T-cell (primary cell): ENCODE data around the gene SLC8A3. TPM values are rescaled to one million over a fixed set of nuclear protein-coding genes. Genes with fewer than 3 reads are reported as not detected.
"Not testable (repeated sequence)": the region's sequence is repeated elsewhere in the genome, so short reads cannot be mapped to it uniquely, and the experiment has no call there.

ENCODE experiments used
- ATAC-seq, 4 experiments: fragments of 200-7000 bp in 3 of 4; fragments of 150-1000 bp in 1 of 4; cut with Tn5 transposase; replicated peaks in 1 of 4; 1 replicate in 3 of 4; 2 replicates in 1 of 4; pipeline ENCODE4 v1.10.0; 2021; ENCODE audit warnings: moderate library complexity in 3 of 4, mild to moderate bottlenecking in 2 of 4, moderate number of reproducible peaks in 1 of 4
- CTCF ChIA-PET, 2 donors: fragments of 300-600 bp; sonication (Branson Sonifier 250); formaldehyde crosslinking; loops; one replicate each; lab custom pipeline; 2022; ENCODE audit warnings: antibody characterized with exemption in 2 of 2; lab: Charles Lee
- POLR2A ChIA-PET, 2 donors: fragments of 300-600 bp; sonication (Branson Sonifier 250); formaldehyde crosslinking; loops; one replicate each; lab custom pipeline; 2022; ENCODE audit warnings: antibody characterized with exemption in 2 of 2; lab: Charles Lee
- DNase-seq, 35 experiments: peaks; one replicate each; pipeline versions ENCODE4 v3.0.0 to v3.0.0-alpha.2; 2013 to 2023
- H3K27ac ChIP-seq: one replicate; pipeline ENCODE4 v1.5.1; 2013; ENCODE audit warnings: low read length
- H3K27me3 ChIP-seq, 2 experiments: replicated peaks in 1 of 2; 1 replicate in 1 of 2; 2 replicates in 1 of 2; pipeline versions ENCODE4 v1.6.1 to v1.7.0; 2013; ENCODE audit warnings: low read length in 1 of 2, mixed read lengths in 1 of 2; ENCODE audit not compliant: control insufficient read depth in 2 of 2, insufficient read depth in 2 of 2; ENCODE audit errors: extremely low read depth in 1 of 2
- H3K36me3 ChIP-seq, 2 donors: 1 replicate in 1 of 2; 2 replicates in 1 of 2; pipeline versions ENCODE4 v1.6.1 to v1.7.0; 2013; ENCODE audit warnings: low read length in 1 of 2; ENCODE audit not compliant: control insufficient read depth in 2 of 2, insufficient read depth in 1 of 2; ENCODE audit errors: extremely low read depth in 1 of 2
- H3K4me1 ChIP-seq, 2 experiments: 1 replicate in 1 of 2; 2 replicates in 1 of 2; pipeline versions ENCODE4 v1.6.1 to v1.7.0; 2013; ENCODE audit warnings: low read length in 2 of 2, mixed read lengths in 1 of 2; ENCODE audit not compliant: insufficient read depth in 2 of 2, control insufficient read depth in 1 of 2; ENCODE audit errors: extremely low read depth in 1 of 2
- H3K4me3 ChIP-seq, 2 donors: 1 replicate in 1 of 2; 2 replicates in 1 of 2; pipeline versions ENCODE4 v1.5.1 to v1.7.0; 2013; ENCODE audit warnings: mild to moderate bottlenecking in 2 of 2, low read length in 1 of 2, moderate library complexity in 1 of 2; ENCODE audit not compliant: control insufficient read depth in 1 of 2; ENCODE audit errors: extremely low read depth in 1 of 2
- H3K9me3 ChIP-seq: 2 replicates; pipeline ENCODE4 v1.7.0; 2013
- H3K27ac Mint-ChIP-seq, 2 donors: one replicate each; pipeline ENCODE4 v1.8.0; 2020 to 2021; ENCODE audit warnings: mild to moderate bottlenecking in 2 of 2, mixed read lengths in 2 of 2
- H3K27me3 Mint-ChIP-seq, 2 donors: one replicate each; pipeline ENCODE4 v1.8.0; 2021 to 2022; ENCODE audit warnings: mixed read lengths in 2 of 2
- H3K36me3 Mint-ChIP-seq: one replicate; pipeline ENCODE4 v1.8.0; 2021; ENCODE audit warnings: mixed read lengths
- H3K4me1 Mint-ChIP-seq, 3 donors: one replicate each; pipeline ENCODE4 v1.8.0; 2020 to 2022; ENCODE audit warnings: mixed read lengths in 3 of 3, mild to moderate bottlenecking in 1 of 3
- H3K4me3 Mint-ChIP-seq, 3 donors: one replicate each; pipeline ENCODE4 v1.8.0; 2020 to 2022; ENCODE audit warnings: mild to moderate bottlenecking in 3 of 3, mixed read lengths in 3 of 3, moderate library complexity in 3 of 3
- H3K9me3 Mint-ChIP-seq, 3 donors: one replicate each; pipeline ENCODE4 v1.8.0; 2020 to 2022; ENCODE audit warnings: mixed read lengths in 3 of 3
- WGBS: methylation state at CpG from one replicate; pipeline ENCODE4 v1.1.5; 2013; ENCODE audit warnings: missing lambda C conversion rate; ENCODE audit not compliant: insufficient coverage; 5-methylcytosine and 5-hydroxymethylcytosine counted together
- total RNA-seq, 35 experiments: library from RNA in 6 of 35; stranded (reverse) in 6 of 35; fragments of 120-200 nt in 1 of 35; gene quantifications; one replicate each; pipeline versions ENCODE4 v1.2.1 to v1.2.4 and lab custom pipeline; 2013 to 2026

Gene SLC8A3
- total RNA-seq = under 1 TPM in 3 of 5 donors, not detected in 2; 0.06 to 0.21 (median 0.10) TPM
- not detected for total RNA-seq (2013)
- 0 to 1.4 (median 0.20) reads per million in 29 experiments for total RNA-seq (lab: John Stamatoyannopoulos, UW)

- no peaks in the 10 kb centered on the region for H3K36me3 ChIP-seq
- H3K4me3 ChIP-seq = peak within 1 kb of the TSS; percentile 28 to 59
- peak within 1 kb of the TSS in 1 of 2 donors; percentile 3 for H3K27ac Mint-ChIP-seq
- H3K27me3 ChIP-seq = peaks cover 2 to 46% of the 10 kb centered on the region in 2 experiments
- H3K9me3 Mint-ChIP-seq = no peaks in the 10 kb centered on the region
- no peak for ATAC-seq
- peak within 1 kb of the TSS; percentile 69 to 82 (median 70) for H3K4me3 Mint-ChIP-seq
- CTCF ChIA-PET = no interaction called here
- H3K27ac ChIP-seq = no peak within 1 kb of the TSS
- POLR2A ChIA-PET = no interaction called here
- 2% methylated on average over 76 of the region's 83 CpGs for WGBS
- no peaks in the 10 kb centered on the region for H3K36me3 Mint-ChIP-seq
- H3K9me3 ChIP-seq = no peaks in the 10 kb centered on the region
- peaks cover 60 to 69% of the 10 kb centered on the region in 2 donors for H3K27me3 Mint-ChIP-seq
- peaks cover 0 to 29% of the 10 kb centered on the region in 2 experiments for H3K4me1 ChIP-seq
- peaks cover 26 to 27% (median 27%) of the 10 kb centered on the region in 3 donors for H3K4me1 Mint-ChIP-seq
- peak in 2 of 35 experiments; percentile 3 to 6 for DNase-seq
Measured at GRCh38 chr14:70188659-70189455, at the start of gene SLC8A3. TSS of gene SLC8A3 (minus strand) at chr14:70188951. CDS start at chr14:70168422, 20,529 bp downstream.

GRCh38 chr14:70237710-70238109 lies 49.0 kb upstream of the SLC8A3 start:
- H3K27ac Mint-ChIP-seq = no peak overlapping the region
- no peaks in the 10 kb centered on the region for H3K4me1 Mint-ChIP-seq
- no peak overlapping the region for H3K4me3 Mint-ChIP-seq
- DNase-seq (no peak), ATAC-seq (no peak)
- POLR2A ChIA-PET = interaction anchor here in 1 of 2 donors (0.5 kb wide), 1 partner anchor 92 kb away, joined by 3 read pairs; no protein-coding TSS in a partner anchor
- Histone ChIP-seq H3K4me1 (no peaks in the 10 kb centered on the region), H3K4me3 (no peak overlapping the region), H3K36me3 (no peaks in the 10 kb centered on the region), H3K27ac (no peak overlapping the region), H3K27me3 (peaks cover 0 to 7% of the 10 kb centered on the region in 2 experiments), H3K9me3 (no peaks in the 10 kb centered on the region)
- WGBS = 33% methylated on average over 1 of the region's 3 CpGs
- no peaks in the 10 kb centered on the region for H3K36me3 Mint-ChIP-seq
- peaks cover 0 to 8% (median 5%) of the 10 kb centered on the region in 3 donors for H3K9me3 Mint-ChIP-seq
- peaks cover 25 to 40% of the 10 kb centered on the region in 2 donors for H3K27me3 Mint-ChIP-seq
- CTCF ChIA-PET = no interaction called here

GRCh38 chr14:70234066-70234950 lies 45.6 kb upstream of the SLC8A3 start:
- Histone ChIP-seq H3K27ac (no peak overlapping the region), H3K9me3 (no peaks in the 10 kb centered on the region), H3K36me3 (no peaks in the 10 kb centered on the region), H3K4me3 (no peak overlapping the region), H3K4me1 (no peaks in the 10 kb centered on the region), H3K27me3 (peaks cover 0 to 7% of the 10 kb centered on the region in 2 experiments)
- no peak for DNase-seq
- ChIA-PET CTCF (no interaction called here), POLR2A (no interaction called here)
- Mint-ChIP-seq H3K27ac (no peak overlapping the region), H3K4me1 (no peaks in the 10 kb centered on the region), H3K9me3 (no peaks in the 10 kb centered on the region), H3K27me3 (peaks cover 27 to 44% of the 10 kb centered on the region in 2 donors), H3K36me3 (no peaks in the 10 kb centered on the region), H3K4me3 (no peak overlapping the region)
- ATAC-seq = no peak
- WGBS = 87% methylated on average over 56 of the region's 61 CpGs

GRCh38 chr14:70231756-70232544 lies 43.2 kb upstream of the SLC8A3 start:
- H3K4me1 ChIP-seq, CTCF ChIA-PET, H3K9me3 Mint-ChIP-seq, H3K27me3 ChIP-seq, H3K4me1 Mint-ChIP-seq, H3K4me3 ChIP-seq, H3K36me3 Mint-ChIP-seq, H3K9me3 ChIP-seq, H3K36me3 ChIP-seq, DNase-seq, POLR2A ChIA-PET, H3K27ac ChIP-seq, H3K27ac Mint-ChIP-seq, ATAC-seq, H3K4me3 Mint-ChIP-seq: not testable (repeated sequence)
- H3K27me3 Mint-ChIP-seq = peaks cover 25 to 44% of the 10 kb centered on the region in 2 donors
- WGBS = no CpG with 5 or more reads among the region's 14 CpGs

- H3K36me3 ChIP-seq, H3K4me3 Mint-ChIP-seq, DNase-seq, H3K27ac ChIP-seq, H3K36me3 Mint-ChIP-seq, H3K4me3 ChIP-seq, H3K9me3 Mint-ChIP-seq, POLR2A ChIA-PET, H3K9me3 ChIP-seq, H3K4me1 ChIP-seq, ATAC-seq, H3K27ac Mint-ChIP-seq, H3K4me1 Mint-ChIP-seq: not testable (repeated sequence)
- H3K27me3 ChIP-seq = peaks cover 0 to 12% of the 10 kb centered on the region in 2 experiments
- CTCF ChIA-PET = interaction anchor here in 1 of 2 donors (0.8 kb wide), 1 partner anchor 373 kb away, joined by 3 read pairs; no protein-coding TSS in a partner anchor
- 69% methylated on average over 4 of the region's 9 CpGs for WGBS
- peaks cover 27 to 43% of the 10 kb centered on the region in 2 donors for H3K27me3 Mint-ChIP-seq
Measured at GRCh38 chr14:70229877-70230640, 41.3 kb upstream of the SLC8A3 start.
